Astrocyte (in vitro differentiated cells and primary cell): Measurements from ENCODE around the gene TIMM21.

Experiments used
- CTCF ChIP-seq: IDR thresholded peaks from 2 replicates; pipeline ENCODE4 v1.5.1; 2011; ENCODE audit warnings: low read depth, mild to moderate bottlenecking, inconsistent platforms, low read length, moderate library complexity; ENCODE audit not compliant: insufficient read depth
- EZH2 ChIP-seq: IDR thresholded peaks from 2 replicates; pipeline ENCODE4 v1.6.1; 2012; ENCODE audit warnings: mild to moderate bottlenecking, low read length, inconsistent platforms; ENCODE audit not compliant: insufficient read depth

DNA sequence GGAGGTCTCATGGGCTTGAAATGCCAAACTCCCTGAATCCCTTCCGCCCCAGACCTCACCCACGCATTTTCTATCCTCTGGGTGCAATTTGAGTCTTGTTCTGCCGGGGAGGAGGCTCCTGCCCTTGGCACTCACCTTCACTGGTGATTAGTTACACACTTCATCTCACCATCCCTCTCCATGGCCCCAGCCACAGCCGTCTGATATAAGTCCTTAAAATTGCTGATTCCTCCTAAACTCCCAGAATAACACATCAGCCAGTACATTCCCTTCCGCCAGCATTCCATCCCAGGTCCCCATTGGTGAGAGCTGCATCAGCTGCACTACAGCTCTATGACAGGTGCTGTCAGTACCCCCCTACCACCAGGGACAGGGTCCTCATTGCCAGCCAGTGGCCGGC, 3.9 kb downstream of the TIMM21 start:
- TF ChIP-seq CTCF (no peak), EZH2 (no peak)
